K562 (cell line): ENCODE measurements around the gene ADIPOR1. TPM values are rescaled to one million over a fixed set of nuclear protein-coding genes. Genes with fewer than 3 reads are reported as not detected.

Source experiments
- AFF1 ChIP-seq, 2 experiments: fragments of 450-650 bp; IDR thresholded peaks; 2 replicates each; pipeline ENCODE4 v1.6.1; 2018; ENCODE audit warnings: mild to moderate bottlenecking in 2 of 2, low read depth in 1 of 2; ENCODE audit not compliant: partially characterized antibody in 2 of 2
- CHAMP1 ChIP-seq: fragments of 450-650 bp; IDR thresholded peaks from 2 replicates; pipeline ENCODE4 v1.6.1; 2016; ENCODE audit warnings: mild to moderate bottlenecking
- MCM5 ChIP-seq: fragments of 450-650 bp; IDR thresholded peaks from 2 replicates; pipeline ENCODE4 v1.6.1; 2016; ENCODE audit warnings: low read depth
- NEUROD1 ChIP-seq: fragments of 150-350 bp; IDR thresholded peaks from 2 replicates; pipeline ENCODE4 v1.6.1; 2014; ENCODE audit warnings: borderline replicate concordance, low read length, low read depth; ENCODE audit not compliant: partially characterized antibody
- RHOXF2B ChIP-seq: fragments of 250-450 bp; sonication (Bioruptor Pico); conservative IDR thresholded peaks from 2 replicates; pipeline ENCODE4 v1.5.1; 2021
- ZKSCAN8 ChIP-seq: fragments of 200-800 bp; sonication (Bioruptor generic); IDR thresholded peaks from 2 replicates; pipeline ENCODE4 v1.6.1; 2016; ENCODE audit warnings: missing genetic modification characterization, missing compliant biosample characterization
- ZNF589 ChIP-seq: fragments of 200-800 bp; sonication (Bioruptor generic); IDR thresholded peaks from 2 replicates; pipeline ENCODE4 v1.6.1; 2016; ENCODE audit warnings: low read depth, missing genetic modification characterization, missing compliant biosample characterization
- ZNF764 ChIP-seq: fragments of 250-450 bp; sonication (Bioruptor Pico); IDR thresholded peaks from 2 replicates; pipeline ENCODE4 v1.4.0; 2020; ENCODE audit warnings: low read depth, mild to moderate bottlenecking, moderate library complexity
- polyA plus RNA-seq, 8 experiments: library from polyadenylated mRNA; depleted of rRNA in 4 of 8; stranded (reverse) in 5 of 8; unstranded in 3 of 8; fragments of >200 nt; fragmentation: Nextera tagmentation in 2 of 8; fragmentation: Illumina TruSeq in 1 of 8; extraction: Ambion mirVana in 2 of 8; extraction: Trizol in 1 of 8; gene quantifications; 2 replicates each; pipeline versions ENCODE4 v1.2.1 to v1.2.3, GENCODE V29; 2011 to 2014; ENCODE audit warnings: inconsistent platforms in 1 of 8, missing spikeins in 1 of 8
- total RNA-seq, 7 experiments: library from RNA; depleted of rRNA in 6 of 7; stranded (reverse); fragments of >200 nt in 6 of 7; fragmentation: Illumina TruSeq in 2 of 7; extraction: Trizol in 2 of 7; gene quantifications; 2 replicates each; pipeline versions ENCODE4 v1.2.1 to v1.2.3, GENCODE V29; 2011 to 2021; ENCODE audit warnings: low replicate concordance in 1 of 7
- TF ChIP-seq, protein P1 (sequence below): sonication (generic); formaldehyde crosslinking; IDR thresholded peaks from 2 replicates; pipeline ENCODE4 v1.8.1; 2023; ENCODE audit warnings: mild to moderate bottlenecking, missing genetic modification reagents
- TF ChIP-seq, protein P2 (sequence below): fragments of 250-450 bp; sonication (Bioruptor Pico); IDR thresholded peaks from 2 replicates; pipeline ENCODE4 v1.8.0; 2022; ENCODE audit warnings: moderate library complexity, mild to moderate bottlenecking, inconsistent platforms
- TF ChIP-seq, protein P3 (sequence below): fragments of 250-450 bp; sonication (Bioruptor Pico); IDR thresholded peaks from 2 replicates; pipeline ENCODE4 v1.4.0; 2020; ENCODE audit warnings: mild to moderate bottlenecking, moderate library complexity
- TF ChIP-seq, protein P4 (sequence below): sonication (generic); formaldehyde crosslinking; IDR thresholded peaks from 2 replicates; pipeline ENCODE4 v1.9.0; 2022; ENCODE audit warnings: mild to moderate bottlenecking, missing genetic modification reagents

The ADIPOR1 gene
- total and polyA plus RNA-seq, 9 of the 15 experiments (the other 6 are each of a cell fraction or from before 2014, with no cell fraction given) = 29.0 to 217 (median 100) TPM

- TF ChIP-seq, protein P1, sequence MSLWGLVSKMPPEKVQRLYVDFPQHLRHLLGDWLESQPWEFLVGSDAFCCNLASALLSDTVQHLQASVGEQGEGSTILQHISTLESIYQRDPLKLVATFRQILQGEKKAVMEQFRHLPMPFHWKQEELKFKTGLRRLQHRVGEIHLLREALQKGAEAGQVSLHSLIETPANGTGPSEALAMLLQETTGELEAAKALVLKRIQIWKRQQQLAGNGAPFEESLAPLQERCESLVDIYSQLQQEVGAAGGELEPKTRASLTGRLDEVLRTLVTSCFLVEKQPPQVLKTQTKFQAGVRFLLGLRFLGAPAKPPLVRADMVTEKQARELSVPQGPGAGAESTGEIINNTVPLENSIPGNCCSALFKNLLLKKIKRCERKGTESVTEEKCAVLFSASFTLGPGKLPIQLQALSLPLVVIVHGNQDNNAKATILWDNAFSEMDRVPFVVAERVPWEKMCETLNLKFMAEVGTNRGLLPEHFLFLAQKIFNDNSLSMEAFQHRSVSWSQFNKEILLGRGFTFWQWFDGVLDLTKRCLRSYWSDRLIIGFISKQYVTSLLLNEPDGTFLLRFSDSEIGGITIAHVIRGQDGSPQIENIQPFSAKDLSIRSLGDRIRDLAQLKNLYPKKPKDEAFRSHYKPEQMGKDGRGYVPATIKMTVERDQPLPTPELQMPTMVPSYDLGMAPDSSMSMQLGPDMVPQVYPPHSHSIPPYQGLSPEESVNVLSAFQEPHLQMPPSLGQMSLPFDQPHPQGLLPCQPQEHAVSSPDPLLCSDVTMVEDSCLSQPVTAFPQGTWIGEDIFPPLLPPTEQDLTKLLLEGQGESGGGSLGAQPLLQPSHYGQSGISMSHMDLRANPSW = no peak
- TF ChIP-seq, protein P2, sequence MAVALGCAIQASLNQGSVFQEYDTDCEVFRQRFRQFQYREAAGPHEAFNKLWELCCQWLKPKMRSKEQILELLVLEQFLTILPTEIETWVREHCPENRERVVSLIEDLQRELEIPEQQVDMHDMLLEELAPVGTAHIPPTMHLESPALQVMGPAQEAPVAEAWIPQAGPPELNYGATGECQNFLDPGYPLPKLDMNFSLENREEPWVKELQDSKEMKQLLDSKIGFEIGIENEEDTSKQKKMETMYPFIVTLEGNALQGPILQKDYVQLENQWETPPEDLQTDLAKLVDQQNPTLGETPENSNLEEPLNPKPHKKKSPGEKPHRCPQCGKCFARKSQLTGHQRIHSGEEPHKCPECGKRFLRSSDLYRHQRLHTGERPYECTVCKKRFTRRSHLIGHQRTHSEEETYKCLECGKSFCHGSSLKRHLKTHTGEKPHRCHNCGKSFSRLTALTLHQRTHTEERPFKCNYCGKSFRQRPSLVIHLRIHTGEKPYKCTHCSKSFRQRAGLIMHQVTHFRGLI (CRISPR knock-in tag) = no peak
- TF ChIP-seq CHAMP1 = no peak; the same call in none of the 2 replicates
- TF ChIP-seq, protein P3, sequence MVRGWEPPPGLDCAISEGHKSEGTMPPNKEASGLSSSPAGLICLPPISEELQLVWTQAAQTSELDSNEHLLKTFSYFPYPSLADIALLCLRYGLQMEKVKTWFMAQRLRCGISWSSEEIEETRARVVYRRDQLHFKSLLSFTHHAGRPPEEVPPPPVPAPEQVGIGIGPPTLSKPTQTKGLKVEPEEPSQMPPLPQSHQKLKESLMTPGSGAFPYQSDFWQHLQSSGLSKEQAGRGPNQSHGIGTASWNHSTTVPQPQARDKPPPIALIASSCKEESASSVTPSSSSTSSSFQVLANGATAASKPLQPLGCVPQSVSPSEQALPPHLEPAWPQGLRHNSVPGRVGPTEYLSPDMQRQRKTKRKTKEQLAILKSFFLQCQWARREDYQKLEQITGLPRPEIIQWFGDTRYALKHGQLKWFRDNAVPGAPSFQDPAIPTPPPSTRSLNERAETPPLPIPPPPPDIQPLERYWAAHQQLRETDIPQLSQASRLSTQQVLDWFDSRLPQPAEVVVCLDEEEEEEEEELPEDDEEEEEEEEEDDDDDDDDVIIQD (CRISPR knock-in tag) = no peak; the same call in 1 of the 2 replicates
- TF ChIP-seq ZNF589 (CRISPR knock-in tag) = peak; percentile 85; the same call in 1 of the 2 replicates
- peak; percentile 22; the same call in 1 of the 2 replicates for TF ChIP-seq ZKSCAN8 (CRISPR knock-in tag)
- TF ChIP-seq AFF1 (IDR thresholded peaks at IDR 0.05; ENCODE audit: low read depth in 1 of 2, partially characterized antibody in 2 of 2) = peak; percentile 21 to 94
- TF ChIP-seq ZNF764 (CRISPR knock-in tag) = no peak
- TF ChIP-seq MCM5 = no peak
- peak; percentile 80 for TF ChIP-seq NEUROD1
- TF ChIP-seq, protein P4, sequence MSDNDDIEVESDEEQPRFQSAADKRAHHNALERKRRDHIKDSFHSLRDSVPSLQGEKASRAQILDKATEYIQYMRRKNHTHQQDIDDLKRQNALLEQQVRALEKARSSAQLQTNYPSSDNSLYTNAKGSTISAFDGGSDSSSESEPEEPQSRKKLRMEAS (CRISPR knock-in tag) = peak; percentile 87
- TF ChIP-seq RHOXF2B (CRISPR knock-in tag) = peak; percentile 38
Measured at GRCh38 chr1:202926581-202927491, 31.3 kb downstream of the ADIPOR1 start, which contains the start of gene KLHL12 (continued).
